OCI-LY7 (cell line): ENCODE results near the gene AKAP12. TPM values are rescaled to one million over a fixed set of nuclear protein-coding genes. Genes with fewer than 3 reads are reported as not detected.

Experiments used
- BruUV-seq: library from RNA; stranded (reverse); fragments of 400-500 nt; replicated peaks from 2 replicates; lab custom pipeline; 2021; lab: Mats Ljungman, UMichigan
- CTCF ChIA-PET: fragments of 300-600 bp; sonication (Branson Sonifier 250); formaldehyde crosslinking; loops from one replicate; lab custom pipeline; 2022; ENCODE audit warnings: antibody characterized with exemption; ENCODE audit not compliant: unreplicated experiment; lab: Charles Lee
- POLR2A ChIA-PET: fragments of 300-600 bp; sonication (Branson Sonifier 250); formaldehyde crosslinking; loops from one replicate; lab custom pipeline; 2022; ENCODE audit warnings: antibody characterized with exemption; lab: Charles Lee
- DNase-seq: peaks from one replicate; pipeline ENCODE4 v3.0.0-alpha.2; 2015; ENCODE audit warnings: low spot score
- H2AFZ ChIP-seq: fragments of 200-600 bp; sonication (generic), shearing (Covaris generic); 2 replicates; pipeline ENCODE4 v1.6.1; 2014; ENCODE audit warnings: mild to moderate bottlenecking, antibody characterized with exemption, low read length, moderate library complexity
- H3K27ac ChIP-seq: fragments of 200-600 bp; sonication (generic); 2 replicates; pipeline ENCODE4 v1.5.1; 2014; ENCODE audit warnings: mixed run types, low read depth, mild to moderate bottlenecking, moderate library complexity, low read length, inconsistent platforms; ENCODE audit not compliant: poor library complexity, severe bottlenecking
- H3K36me3 ChIP-seq: fragments of 200-600 bp; sonication (generic); 2 replicates; pipeline ENCODE4 v1.6.1; 2014; ENCODE audit warnings: mild to moderate bottlenecking, antibody characterized with exemption, low read length, moderate library complexity, mixed read lengths; ENCODE audit not compliant: insufficient read depth
- H3K4me1 ChIP-seq: fragments of 200-600 bp; sonication (generic); 2 replicates; pipeline ENCODE4 v1.5.1; 2014; ENCODE audit warnings: mild to moderate bottlenecking, low read length; ENCODE audit not compliant: insufficient read depth, poor library complexity, severe bottlenecking
- H3K4me2 ChIP-seq: fragments of 200-600 bp; sonication (generic); 2 replicates; pipeline ENCODE4 v1.6.1; 2014; ENCODE audit warnings: mild to moderate bottlenecking, low read length
- H3K4me3 ChIP-seq: fragments of 200-600 bp; sonication (generic); 2 replicates; pipeline ENCODE4 v1.5.1; 2014; ENCODE audit warnings: mild to moderate bottlenecking, low read depth, low read length; ENCODE audit not compliant: poor library complexity, severe bottlenecking
- H3K79me2 ChIP-seq: fragments of 200-600 bp; sonication (generic); 2 replicates; pipeline ENCODE4 v1.6.1; 2016; ENCODE audit warnings: low read depth, mild to moderate bottlenecking, low read length, moderate library complexity, mixed read lengths; ENCODE audit not compliant: insufficient read depth
- H3K9me2 ChIP-seq: fragments of 200-600 bp; sonication (generic); 2 replicates; pipeline ENCODE4 v1.6.1; 2016; ENCODE audit warnings: mild to moderate bottlenecking, low read length, mixed read lengths; ENCODE audit not compliant: insufficient read depth
- H3K9me3 ChIP-seq: fragments of 200-600 bp; sonication (generic); 2 replicates; pipeline ENCODE4 v1.6.1; 2014; ENCODE audit warnings: mild to moderate bottlenecking, mixed run types, low read length, mixed read lengths
- H4K20me1 ChIP-seq: fragments of 200-600 bp; sonication (generic); 2 replicates; pipeline ENCODE4 v1.6.1; 2014; ENCODE audit warnings: mild to moderate bottlenecking, antibody characterized with exemption, low read length, moderate library complexity, mixed read lengths; ENCODE audit not compliant: insufficient read depth
- CTCF ChIP-seq: fragments of 200-600 bp; sonication (generic); conservative IDR thresholded peaks from 2 replicates; pipeline ENCODE4 v1.5.1; 2014; ENCODE audit warnings: mild to moderate bottlenecking, antibody characterized with exemption, low read length, moderate library complexity, mixed read lengths
- EZH2phosphoT487 ChIP-seq: fragments of 200-600 bp; sonication (generic); IDR thresholded peaks from 2 replicates; pipeline ENCODE4 v1.6.1; 2018; ENCODE audit warnings: low read depth, borderline replicate concordance, mild to moderate bottlenecking, mixed run types, antibody characterized with exemption, low read length, moderate library complexity, mixed read lengths
- intact Hi-C: fragments of 100-400 bp; cut with micrococcal nuclease; formaldehyde crosslinking; loops from one replicate; pipeline ENCODE4 v1.10.0; 2022; ENCODE audit not compliant: unreplicated experiment
- total RNA-seq, 2 experiments: library from RNA; depleted of rRNA in 1 of 2; stranded (reverse); fragments of >200 nt in 1 of 2; shearing (Covaris generic) in 1 of 2; gene quantifications; 2 replicates each; pipeline ENCODE4 v1.2.3, GENCODE V29; 2014 to 2022

The AKAP12 gene
- total RNA-seq, 2 experiments from 2014 or later, result 0.23 TPM; not detected in 1

- Histone ChIP-seq H3K4me1 (no peaks in the 10 kb centered on the region), H2AFZ (no peak overlapping the region), H3K27ac (no peak overlapping the region), H3K36me3 (no peaks in the 10 kb centered on the region), H4K20me1 (no peaks in the 10 kb centered on the region), H3K4me2 (no peak overlapping the region), H3K79me2 (no peaks in the 10 kb centered on the region), H3K9me3 (no peaks in the 10 kb centered on the region), H3K9me2 (no peaks in the 10 kb centered on the region), H3K4me3 (no peak overlapping the region)
- intact Hi-C loops, result no loop called here
- CTCF ChIA-PET, result no interaction called here
- no peak for DNase-seq
- no TSS peak for BruUV-seq
- POLR2A ChIA-PET, result interaction anchor here (0.6 to 0.7 kb wide), 2 partner anchors 8 to 1286 kb away, joined by 3 to 4 read pairs; no protein-coding TSS in a partner anchor
- TF ChIP-seq CTCF (no peak), EZH2phosphoT487 (no peak)
Measured at GRCh38 chr6:151349651-151350270, 110.0 kb downstream of the AKAP12 start.

- Histone ChIP-seq H4K20me1 (no peaks in the 10 kb centered on the region), H3K4me2 (no peak overlapping the region), H3K9me3 (no peaks in the 10 kb centered on the region), H2AFZ (no peak overlapping the region), H3K36me3 (no peaks in the 10 kb centered on the region), H3K79me2 (no peaks in the 10 kb centered on the region), H3K27ac (no peak overlapping the region), H3K9me2 (no peaks in the 10 kb centered on the region), H3K4me1 (no peaks in the 10 kb centered on the region), H3K4me3 (no peak overlapping the region)
- ChIA-PET POLR2A (interaction anchor here (0.6 kb wide), 1 partner anchor 41 kb away, joined by 3 read pairs; no protein-coding TSS in a partner anchor), CTCF (no interaction called here)
- TF ChIP-seq EZH2phosphoT487 (no peak), CTCF (no peak)
- no peak for DNase-seq
- intact Hi-C loops, result no loop called here
- no TSS peak for BruUV-seq
Measured at GRCh38 chr6:151350442-151351145, 110.8 kb downstream of the AKAP12 start.
